CD14-positive monocyte (primary cell): ENCODE measurements around the gene NUP85. TPM values are rescaled to one million over a fixed set of nuclear protein-coding genes. Genes with fewer than 3 reads are reported as not detected.
A peak's percentile ranks its signal among the peaks of the same experiment; 100 is the strongest.

Experiments used
- DNase-seq, 3 donors: peaks; one replicate each; pipeline ENCODE4 v3.0.0-alpha.2; 2011 to 2022
- H2AFZ ChIP-seq: 2 replicates; pipeline ENCODE4 v1.6.0; 2012; ENCODE audit warnings: mild to moderate bottlenecking, low read depth, low read length, inconsistent platforms; ENCODE audit not compliant: insufficient read depth, poor library complexity, severe bottlenecking
- H3K27ac ChIP-seq, 2 donors: 1 replicate in 1 of 2; 2 replicates in 1 of 2; pipeline ENCODE4 v1.5.1; 2012 to 2013; ENCODE audit warnings: low read length in 2 of 2, control low read depth in 1 of 2, inconsistent platforms in 1 of 2, low read depth in 1 of 2, mild to moderate bottlenecking in 1 of 2
- H3K27me3 ChIP-seq, 2 donors: one replicate each; pipeline versions ENCODE4 v1.6.0 to v1.6.1; 2011 to 2013; ENCODE audit warnings: low read length in 2 of 2; ENCODE audit not compliant: control insufficient read depth in 2 of 2, insufficient read depth in 2 of 2
- H3K36me3 ChIP-seq, 2 donors: replicated peaks in 1 of 2; 1 replicate in 1 of 2; 2 replicates in 1 of 2; pipeline versions ENCODE4 v1.5.1 to v1.6.1; 2012 to 2013; ENCODE audit warnings: low read length in 2 of 2, control low read depth in 1 of 2, inconsistent platforms in 1 of 2, mild to moderate bottlenecking in 1 of 2; ENCODE audit not compliant: insufficient read depth in 2 of 2, control insufficient read depth in 1 of 2
- H3K4me1 ChIP-seq, 2 donors: 1 replicate in 1 of 2; 2 replicates in 1 of 2; pipeline versions ENCODE4 v1.5.1 to v1.6.1; 2012 to 2013; ENCODE audit warnings: low read length in 2 of 2, control low read depth in 1 of 2, inconsistent platforms in 1 of 2, mild to moderate bottlenecking in 1 of 2, moderate library complexity in 1 of 2; ENCODE audit not compliant: insufficient read depth in 2 of 2, control insufficient read depth in 1 of 2
- H3K4me2 ChIP-seq: replicated peaks from 2 replicates; pipeline ENCODE3; 2012; ENCODE audit warnings: low read length, moderate library complexity, mild to moderate bottlenecking; ENCODE audit not compliant: poor library complexity, severe bottlenecking; ENCODE audit errors: extremely low read depth
- H3K4me3 ChIP-seq, 3 experiments: fragments of 200-600 bp in 1 of 3; sonication (generic) in 1 of 3; replicated peaks in 1 of 3; 1 replicate in 2 of 3; 2 replicates in 1 of 3; pipeline ENCODE4 v1.5.1; 2011 to 2013; ENCODE audit warnings: low read length in 3 of 3, mild to moderate bottlenecking in 3 of 3, control low read depth in 2 of 3, low read depth in 2 of 3, inconsistent platforms in 1 of 3, moderate library complexity in 1 of 3
- H3K79me2 ChIP-seq: 2 replicates; pipeline ENCODE4 v1.6.0; 2012; ENCODE audit warnings: mild to moderate bottlenecking, control low read depth, inconsistent platforms, low read length, moderate library complexity; ENCODE audit not compliant: insufficient read depth
- H3K9ac ChIP-seq: 2 replicates; pipeline ENCODE4 v1.6.0; 2017; ENCODE audit warnings: low read length, mild to moderate bottlenecking; ENCODE audit not compliant: insufficient read depth, poor library complexity, severe bottlenecking
- H3K9me3 ChIP-seq, 2 donors: replicated peaks in 1 of 2; 1 replicate in 1 of 2; 2 replicates in 1 of 2; pipeline versions ENCODE4 v1.5.1 to v1.6.1; 2012 to 2013; ENCODE audit warnings: low read length in 2 of 2, control low read depth in 1 of 2; ENCODE audit not compliant: control insufficient read depth in 1 of 2, insufficient read depth in 1 of 2
- H4K20me1 ChIP-seq: 2 replicates; pipeline ENCODE4 v1.6.0; 2012; ENCODE audit warnings: mild to moderate bottlenecking, low read length, control low read depth, moderate library complexity; ENCODE audit not compliant: insufficient read depth
- H3K27ac Mint-ChIP-seq, 7 donors: one replicate each; pipeline ENCODE4 v1.8.0; 2020; ENCODE audit warnings: mild to moderate bottlenecking in 7 of 7, mixed read lengths in 7 of 7, moderate library complexity in 6 of 7, inconsistent platforms in 2 of 7
- H3K27me3 Mint-ChIP-seq, 3 donors: one replicate each; pipeline ENCODE4 v1.8.0; 2021 to 2022; ENCODE audit warnings: low read depth in 3 of 3, mild to moderate bottlenecking in 3 of 3, mixed read lengths in 3 of 3, moderate library complexity in 3 of 3, inconsistent platforms in 1 of 3
- H3K36me3 Mint-ChIP-seq, 2 donors: one replicate each; pipeline ENCODE4 v1.8.0; 2020; ENCODE audit warnings: mixed read lengths in 2 of 2, inconsistent platforms in 1 of 2, mild to moderate bottlenecking in 1 of 2
- H3K4me1 Mint-ChIP-seq: one replicate; pipeline ENCODE4 v1.8.0; 2020; ENCODE audit warnings: mild to moderate bottlenecking, mixed read lengths
- H3K4me3 Mint-ChIP-seq, 2 donors: one replicate each; pipeline ENCODE4 v1.8.0; 2020; ENCODE audit warnings: mild to moderate bottlenecking in 2 of 2, mixed read lengths in 2 of 2, moderate library complexity in 1 of 2
- H3K9me3 Mint-ChIP-seq, 7 donors: one replicate each; pipeline ENCODE4 v1.8.0; 2020 to 2022; ENCODE audit warnings: mixed read lengths in 7 of 7, mild to moderate bottlenecking in 6 of 7, moderate library complexity in 6 of 7, inconsistent platforms in 2 of 7
- CTCF ChIP-seq: fragments of 200-600 bp; IDR thresholded peaks from one replicate; pipeline ENCODE4 v1.8.0; 2022; ENCODE audit warnings: antibody characterized with exemption, mild to moderate bottlenecking
- WGBS: methylation state at CpG from one replicate; pipeline ENCODE4 v1.1.5; 2013; ENCODE audit warnings: missing lambda C conversion rate; ENCODE audit not compliant: insufficient coverage; 5-methylcytosine and 5-hydroxymethylcytosine counted together
- intact Hi-C, 2 donors: fragments of 100-400 bp; cut with micrococcal nuclease; formaldehyde crosslinking; loops; one replicate each; pipeline versions ENCODE4 v1.15.0 to v1.15.1; 2023
- polyA plus RNA-seq, 3 donors: library from polyadenylated mRNA; depleted of rRNA in 1 of 3; unstranded in 2 of 3; stranded (reverse) in 1 of 3; fragments of 300-500 nt in 2 of 3; fragments of >200 nt in 1 of 3; fragmentation: Illumina TruSeq in 2 of 3; gene quantifications; 1 replicate in 2 of 3; 2 replicates in 1 of 3; pipeline ENCODE4 v1.2.3, GENCODE V29; 2012 to 2021

The NUP85 gene
- polyA plus RNA-seq, 3 donors: 36.3 to 94.2 (median 38.7) TPM

- Histone ChIP-seq H3K9me3 (no peaks in the 10 kb centered on the region), H3K36me3 (peaks cover 60 to 88% of the 10 kb centered on the region in 2 donors), H3K79me2 (peaks cover 10% of the 10 kb centered on the region), H3K4me2 (no peak overlapping the region), H3K4me1 (no peaks in the 10 kb centered on the region), H2AFZ (no peak overlapping the region), H4K20me1 (no peaks in the 10 kb centered on the region), H3K9ac (no peak overlapping the region), H3K27ac (no peak overlapping the region), H3K27me3 (no peaks in the 10 kb centered on the region), H3K4me3 (no peak overlapping the region)
- TF ChIP-seq CTCF: no peak
- no peak for DNase-seq
- peak overlapping the region in 2 of 7 donors; percentile 10 to 35 for H3K27ac Mint-ChIP-seq
- H3K4me1 Mint-ChIP-seq: no peaks in the 10 kb centered on the region
- intact Hi-C loops: no loop called here
- H3K9me3 Mint-ChIP-seq: no peaks in the 10 kb centered on the region
- H3K4me3 Mint-ChIP-seq: no peak overlapping the region
- H3K36me3 Mint-ChIP-seq: peaks cover 67 to 94% of the 10 kb centered on the region in 2 donors
- H3K27me3 Mint-ChIP-seq: peaks cover 0 to 2% (median 0%) of the 10 kb centered on the region in 3 donors
- WGBS: no CpG with 5 or more reads among the region's 3 CpGs
These were observed 14.3 kb downstream of the NUP85 start for GRCh38 chr17:75219815-75220214.

- Histone ChIP-seq H2AFZ (no peak overlapping the region), H3K9ac (no peak overlapping the region), H3K4me1 (peaks cover 30 to 32% of the 10 kb centered on the region in 2 donors), H3K79me2 (peaks cover 14% of the 10 kb centered on the region), H3K4me2 (no peak overlapping the region), H3K27me3 (no peaks in the 10 kb centered on the region), H3K36me3 (peaks cover 42 to 58% of the 10 kb centered on the region in 2 donors), H4K20me1 (no peaks in the 10 kb centered on the region), H3K4me3 (no peak overlapping the region), H3K9me3 (no peaks in the 10 kb centered on the region), H3K27ac (peak overlapping the region in 1 of 2 donors; percentile 0)
- Mint-ChIP-seq H3K4me1 (peaks cover 32% of the 10 kb centered on the region), H3K27me3 (peaks cover 0 to 6% (median 0%) of the 10 kb centered on the region in 3 donors), H3K27ac (peak overlapping the region in 2 of 7 donors; percentile 24 to 44), H3K9me3 (no peaks in the 10 kb centered on the region), H3K4me3 (no peak overlapping the region), H3K36me3 (peaks cover 44 to 72% of the 10 kb centered on the region in 2 donors)
- intact Hi-C loops: no loop called here
- no peak for DNase-seq
- 83% methylated on average over 10 of the region's 14 CpGs for WGBS
- no peak for TF ChIP-seq CTCF
These were observed 19.5 kb downstream of the NUP85 start for GRCh38 chr17:75225016-75225415.
